HT-29 (cell line): Measurements from ENCODE around the gene ZNF576. TPM values are rescaled to one million over a fixed set of nuclear protein-coding genes. Genes with fewer than 3 reads are reported as not detected.
"Not testable (repeated sequence)": the region's sequence is repeated elsewhere in the genome, so short reads cannot be mapped to it uniquely, and the experiment has no call there.

Experiments used
- DNase-seq: peaks from one replicate; pipeline ENCODE4 v3.0.0-alpha.2; 2015; ENCODE audit warnings: low spot score
- total RNA-seq: library from RNA; depleted of rRNA; stranded (reverse); fragments of >200 nt; shearing (Covaris generic); gene quantifications from 2 replicates; pipeline ENCODE4 v1.2.3, GENCODE V29; 2014

The ZNF576 gene
- total RNA-seq, 1 experiment from 2014 or later, result 29.6 TPM

GRCh38 chr19:43575156-43575950, 21.0 kb upstream of the ZNF576 start, which contains the start of the genes PINLYP and XRCC1:
Gene PINLYP (plus strand): TSS chr19:43575801. CDS start chr19:43577192, 1,391 bp downstream.
Gene XRCC1 (minus strand): TSS chr19:43575527. CDS start chr19:43575458, 69 bp downstream.
- peak; percentile 100 for DNase-seq

- DNase-seq, result no peak
Observed at GRCh38 chr19:43575955-43576878, 20.2 kb upstream of the ZNF576 start.

- DNase-seq, result no peak
Observed at GRCh38 chr19:43578787-43579186, 17.6 kb upstream of the ZNF576 start.

- no peak for DNase-seq
Observed at GRCh38 chr19:43581467-43581866, 14.9 kb upstream of the ZNF576 start.

GRCh38 chr19:43582495-43582894, 13.9 kb upstream of the ZNF576 start:
- DNase-seq, result no peak

GRCh38 chr19:43584484-43584883, 11.9 kb upstream of the ZNF576 start:
- no peak for DNase-seq

GRCh38 chr19:43586346-43586745, 10.0 kb upstream of the ZNF576 start:
- no peak for DNase-seq

- not testable (repeated sequence) for DNase-seq
Observed at GRCh38 chr19:43587029-43587428, 9.4 kb upstream of the ZNF576 start.

- no peak for DNase-seq
Observed at GRCh38 chr19:43589277-43589676, 7.1 kb upstream of the ZNF576 start.

GRCh38 chr19:43589678-43590077, 6.7 kb upstream of the ZNF576 start:
- no peak for DNase-seq

- no peak for DNase-seq
Observed at GRCh38 chr19:43591904-43592772, 4.3 kb upstream of the ZNF576 start.

- DNase-seq, result no peak
Observed at GRCh38 chr19:43592800-43593350, 3.5 kb upstream of the ZNF576 start.

- DNase-seq, result no peak
Observed at GRCh38 chr19:43594081-43594697, 2.2 kb upstream of the ZNF576 start.

- peak; percentile 92 for DNase-seq
Observed at GRCh38 chr19:43594710-43595604, 1.4 kb upstream of the ZNF576 start.

- DNase-seq, result no peak
Observed at GRCh38 chr19:43595605-43595998, 793 bp upstream of the ZNF576 start.

GRCh38 chr19:43596842-43597461, 557 bp downstream of the ZNF576 start:
- DNase-seq, result no peak

GRCh38 chr19:43597876-43598275, 1.5 kb downstream of the ZNF576 start:
- no peak for DNase-seq

- DNase-seq, result no peak
Observed at GRCh38 chr19:43598445-43599240, 2.2 kb downstream of the ZNF576 start.
